ENCODE measurements around the gene C9orf43. TPM values are rescaled to one million over a fixed set of nuclear protein-coding genes. Genes with fewer than 3 reads are reported as not detected.
"Not testable (repeated sequence)": the region's sequence is repeated elsewhere in the genome, so short reads cannot be mapped to it uniquely, and the experiment has no call there.

The C9orf43 gene
- total RNA-seq, 5 donors from 2014 or later (not counting 1 experiment from before 2014, with no cell fraction given), result 0.28 to 1.1 (median 0.82) TPM

- Histone ChIP-seq H3K27me3 (replicated peaks in 1 of 2; ENCODE audit: control insufficient read depth in 2 of 2, extremely low read depth in 1 of 2, insufficient read depth in 2 of 2, low read length in 1 of 2) (no peaks in the 10 kb centered on the region), H3K4me3 (ENCODE audit: control insufficient read depth in 1 of 2, extremely low read depth in 1 of 2, low read length in 1 of 2) (no peak overlapping the region), H3K27ac (ENCODE audit: low read length) (no peak overlapping the region), H3K9me3 (no peaks in the 10 kb centered on the region), H3K36me3 (ENCODE audit: control insufficient read depth in 2 of 2, extremely low read depth in 1 of 2, insufficient read depth in 1 of 2, low read length in 1 of 2) (no peaks in the 10 kb centered on the region), H3K4me1 (ENCODE audit: control insufficient read depth in 1 of 2, extremely low read depth in 1 of 2, insufficient read depth in 2 of 2, low read length in 2 of 2) (peaks cover 0 to 12% of the 10 kb centered on the region in 2 experiments)
- Mint-ChIP-seq H3K4me1 (peaks cover 0 to 4% (median 0%) of the 10 kb centered on the region in 3 donors), H3K4me3 (no peak overlapping the region), H3K27me3 (no peaks in the 10 kb centered on the region), H3K9me3 (no peaks in the 10 kb centered on the region), H3K27ac (peak overlapping the region in 1 of 2 donors; percentile 73), H3K36me3 (peaks cover 5% of the 10 kb centered on the region)
- DNase-seq, result no peak
- ChIA-PET POLR2A (no interaction called here), CTCF (no interaction called here)
- no CpG with 5 or more reads among the region's 1 CpG for WGBS (ENCODE audit: insufficient coverage)
- ATAC-seq (replicated peaks in 1 of 4), result no peak
Measured at GRCh38 chr9:113380869-113381378, 29.6 kb upstream of the C9orf43 start.

- H3K9me3 Mint-ChIP-seq; DNase-seq; H3K36me3 ChIP-seq (ENCODE audit: control insufficient read depth in 2 of 2, extremely low read depth in 1 of 2, insufficient read depth in 1 of 2, low read length in 1 of 2); H3K27me3 ChIP-seq (replicated peaks in 1 of 2; ENCODE audit: control insufficient read depth in 2 of 2, extremely low read depth in 1 of 2, insufficient read depth in 2 of 2, low read length in 1 of 2); H3K4me3 Mint-ChIP-seq; H3K27me3 Mint-ChIP-seq; H3K4me3 ChIP-seq (ENCODE audit: control insufficient read depth in 1 of 2, extremely low read depth in 1 of 2, low read length in 1 of 2); H3K9me3 ChIP-seq; H3K4me1 ChIP-seq (ENCODE audit: control insufficient read depth in 1 of 2, extremely low read depth in 1 of 2, insufficient read depth in 2 of 2, low read length in 2 of 2); POLR2A ChIA-PET; H3K27ac Mint-ChIP-seq; CTCF ChIA-PET; ATAC-seq (replicated peaks in 1 of 4); H3K4me1 Mint-ChIP-seq; H3K27ac ChIP-seq (ENCODE audit: low read length); H3K36me3 Mint-ChIP-seq: not testable (repeated sequence)
- WGBS (ENCODE audit: insufficient coverage), result 100% methylated on average over 2 of the region's 7 CpGs
Measured at GRCh38 chr9:113381441-113381840, 29.1 kb upstream of the C9orf43 start.

GRCh38 chr9:113381909-113382411 is 28.6 kb upstream of the C9orf43 start:
- ChIA-PET CTCF (no interaction called here), POLR2A (interaction anchor here in 1 of 2 donors (0.6 kb wide), 1 partner anchor 76 kb away, joined by 3 read pairs; no protein-coding TSS in a partner anchor)
- H3K27me3 Mint-ChIP-seq, result no peaks in the 10 kb centered on the region
- no peak overlapping the region for H3K27ac Mint-ChIP-seq
- peaks cover 9% of the 10 kb centered on the region for H3K36me3 Mint-ChIP-seq
- H3K9me3 ChIP-seq, result no peaks in the 10 kb centered on the region
- H3K36me3 ChIP-seq (ENCODE audit: control insufficient read depth in 2 of 2, extremely low read depth in 1 of 2, insufficient read depth in 1 of 2, low read length in 1 of 2), result peaks cover 2% of the 10 kb centered on the region in 2 donors
- H3K4me3 ChIP-seq (ENCODE audit: control insufficient read depth in 1 of 2, extremely low read depth in 1 of 2, low read length in 1 of 2), result no peak overlapping the region
- 94% methylated on average over 3 of the region's 8 CpGs for WGBS (ENCODE audit: insufficient coverage)
- peaks cover 0 to 6% of the 10 kb centered on the region in 2 experiments for H3K4me1 ChIP-seq (ENCODE audit: control insufficient read depth in 1 of 2, extremely low read depth in 1 of 2, insufficient read depth in 2 of 2, low read length in 2 of 2)
- peaks cover 0 to 4% (median 0%) of the 10 kb centered on the region in 3 donors for H3K4me1 Mint-ChIP-seq
- ATAC-seq (replicated peaks in 1 of 4), result no peak
- no peak overlapping the region for H3K27ac ChIP-seq (ENCODE audit: low read length)
- H3K27me3 ChIP-seq (replicated peaks in 1 of 2; ENCODE audit: control insufficient read depth in 2 of 2, extremely low read depth in 1 of 2, insufficient read depth in 2 of 2, low read length in 1 of 2), result no peaks in the 10 kb centered on the region
- DNase-seq, result no peak
- H3K9me3 Mint-ChIP-seq, result no peaks in the 10 kb centered on the region
- H3K4me3 Mint-ChIP-seq, result no peak overlapping the region

- Histone ChIP-seq H3K36me3 (ENCODE audit: control insufficient read depth in 2 of 2, extremely low read depth in 1 of 2, insufficient read depth in 1 of 2, low read length in 1 of 2) (peaks cover 25 to 46% of the 10 kb centered on the region in 2 donors), H3K4me3 (ENCODE audit: control insufficient read depth in 1 of 2, extremely low read depth in 1 of 2, low read length in 1 of 2) (no peak overlapping the region), H3K27ac (ENCODE audit: low read length) (no peak overlapping the region), H3K9me3 (no peaks in the 10 kb centered on the region), H3K27me3 (replicated peaks in 1 of 2; ENCODE audit: control insufficient read depth in 2 of 2, extremely low read depth in 1 of 2, insufficient read depth in 2 of 2, low read length in 1 of 2) (no peaks in the 10 kb centered on the region), H3K4me1 (ENCODE audit: control insufficient read depth in 1 of 2, extremely low read depth in 1 of 2, insufficient read depth in 2 of 2, low read length in 2 of 2) (no peaks in the 10 kb centered on the region)
- H3K27me3 Mint-ChIP-seq, result no peaks in the 10 kb centered on the region
- H3K9me3 Mint-ChIP-seq, result no peaks in the 10 kb centered on the region
- CTCF ChIA-PET, result no interaction called here
- ATAC-seq (replicated peaks in 1 of 4) (no peak), DNase-seq (no peak)
- H3K4me1 Mint-ChIP-seq, result no peaks in the 10 kb centered on the region
- no peak overlapping the region for H3K4me3 Mint-ChIP-seq
- peaks cover 43% of the 10 kb centered on the region for H3K36me3 Mint-ChIP-seq
- no peak overlapping the region for H3K27ac Mint-ChIP-seq
- POLR2A ChIA-PET, result no interaction called here
- WGBS (ENCODE audit: insufficient coverage), result 96% methylated on average over 4 of the region's 4 CpGs
Measured at GRCh38 chr9:113386571-113387393, 23.8 kb upstream of the C9orf43 start.

DNA sequence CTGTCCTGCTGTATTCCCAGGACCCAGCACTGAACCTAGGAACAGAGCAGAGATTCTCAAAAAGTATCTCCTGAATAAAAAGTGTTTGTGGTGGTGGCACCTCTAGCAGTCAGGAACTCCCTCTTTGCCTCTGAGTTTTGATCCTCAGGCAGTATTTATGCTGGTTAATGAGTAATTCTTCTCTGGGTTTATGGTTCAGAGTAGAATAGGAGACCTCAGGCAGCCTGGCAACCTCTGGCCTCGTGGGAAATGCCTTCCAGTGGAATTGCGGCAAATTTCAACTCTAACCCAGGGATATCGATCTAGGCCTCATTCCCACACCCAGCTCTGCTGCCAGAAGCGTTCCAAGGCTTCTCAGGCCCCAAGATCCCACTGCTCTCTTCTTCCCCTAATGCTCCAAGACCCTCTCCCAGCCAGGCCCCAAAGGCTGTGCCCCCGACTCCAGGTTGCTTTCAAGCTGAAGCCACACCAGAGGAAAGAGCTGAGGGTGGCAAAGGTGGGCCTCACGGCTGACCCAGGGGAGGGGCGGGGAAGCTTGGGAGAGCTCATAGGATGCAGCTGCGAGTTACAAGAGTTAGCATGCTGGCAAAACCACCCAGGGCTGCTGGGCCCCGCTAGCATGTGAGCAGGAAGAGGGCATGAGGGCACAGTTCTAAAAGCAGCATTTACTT is 22.9 kb upstream of the C9orf43 start:
- Mint-ChIP-seq H3K9me3 (no peaks in the 10 kb centered on the region), H3K27me3 (no peaks in the 10 kb centered on the region), H3K4me3 (no peak overlapping the region), H3K36me3 (peaks cover 47% of the 10 kb centered on the region), H3K27ac (no peak overlapping the region), H3K4me1 (no peaks in the 10 kb centered on the region)
- ATAC-seq (replicated peaks in 1 of 4) (no peak), DNase-seq (no peak)
- CTCF ChIA-PET, result no interaction called here
- POLR2A ChIA-PET, result interaction anchor here in 1 of 2 donors (0.7 kb wide), 1 partner anchor 93 kb away, joined by 3 read pairs; no protein-coding TSS in a partner anchor
- H3K36me3 ChIP-seq (ENCODE audit: control insufficient read depth in 2 of 2, extremely low read depth in 1 of 2, insufficient read depth in 1 of 2, low read length in 1 of 2), result peaks cover 25 to 54% of the 10 kb centered on the region in 2 donors
- H3K4me1 ChIP-seq (ENCODE audit: control insufficient read depth in 1 of 2, extremely low read depth in 1 of 2, insufficient read depth in 2 of 2, low read length in 2 of 2), result no peaks in the 10 kb centered on the region
- 94% methylated on average over 8 of the region's 9 CpGs for WGBS (ENCODE audit: insufficient coverage)
- H3K27me3 ChIP-seq (replicated peaks in 1 of 2; ENCODE audit: control insufficient read depth in 2 of 2, extremely low read depth in 1 of 2, insufficient read depth in 2 of 2, low read length in 1 of 2), result no peaks in the 10 kb centered on the region
- no peak overlapping the region for H3K4me3 ChIP-seq (ENCODE audit: control insufficient read depth in 1 of 2, extremely low read depth in 1 of 2, low read length in 1 of 2)
- H3K9me3 ChIP-seq, result no peaks in the 10 kb centered on the region
- H3K27ac ChIP-seq (ENCODE audit: low read length), result no peak overlapping the region

DNA sequence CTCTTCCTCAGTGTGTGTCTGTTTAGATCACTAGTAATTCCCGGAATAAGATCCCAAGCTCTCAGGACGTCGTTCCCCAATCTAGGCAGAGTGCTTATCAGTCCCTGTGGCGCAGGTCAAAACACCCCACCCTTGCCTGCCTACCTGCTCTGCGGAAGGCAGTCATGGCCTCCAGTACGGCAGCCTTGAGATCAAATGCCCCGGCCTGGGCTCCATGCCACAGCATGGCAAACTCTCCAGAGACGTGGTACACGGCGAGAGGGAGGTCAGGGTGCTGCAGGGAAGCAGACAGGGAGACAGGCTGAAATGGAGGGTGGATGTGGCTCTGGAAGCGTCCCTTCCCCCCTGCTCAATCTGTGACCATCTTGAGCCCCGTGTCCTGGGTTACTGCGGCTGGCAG is 21.7 kb upstream of the C9orf43 start:
- no peaks in the 10 kb centered on the region for H3K9me3 ChIP-seq
- Mint-ChIP-seq H3K27me3 (no peaks in the 10 kb centered on the region), H3K9me3 (no peaks in the 10 kb centered on the region), H3K4me1 (no peaks in the 10 kb centered on the region), H3K36me3 (peaks cover 56% of the 10 kb centered on the region), H3K27ac (no peak overlapping the region), H3K4me3 (no peak overlapping the region)
- H3K27ac ChIP-seq (ENCODE audit: low read length), result no peak overlapping the region
- no peaks in the 10 kb centered on the region for H3K4me1 ChIP-seq (ENCODE audit: control insufficient read depth in 1 of 2, extremely low read depth in 1 of 2, insufficient read depth in 2 of 2, low read length in 2 of 2)
- 98% methylated on average over 8 of the region's 13 CpGs for WGBS (ENCODE audit: insufficient coverage)
- no peak overlapping the region for H3K4me3 ChIP-seq (ENCODE audit: control insufficient read depth in 1 of 2, extremely low read depth in 1 of 2, low read length in 1 of 2)
- peaks cover 25 to 55% of the 10 kb centered on the region in 2 donors for H3K36me3 ChIP-seq (ENCODE audit: control insufficient read depth in 2 of 2, extremely low read depth in 1 of 2, insufficient read depth in 1 of 2, low read length in 1 of 2)
- CTCF ChIA-PET, result no interaction called here
- H3K27me3 ChIP-seq (replicated peaks in 1 of 2; ENCODE audit: control insufficient read depth in 2 of 2, extremely low read depth in 1 of 2, insufficient read depth in 2 of 2, low read length in 1 of 2), result no peaks in the 10 kb centered on the region
- POLR2A ChIA-PET, result no interaction called here
- DNase-seq (no peak), ATAC-seq (replicated peaks in 1 of 4) (no peak)

All from T-cell (primary cell).